Endodermal cell (in vitro differentiated cells): ENCODE measurements around the gene NFKBIE. TPM values are rescaled to one million over a fixed set of nuclear protein-coding genes. Genes with fewer than 3 reads are reported as not detected.

Experiments used
- DNase-seq: peaks from one replicate; pipeline ENCODE4 v3.0.0-alpha.2; 2017
- H3K27ac ChIP-seq: 2 replicates; pipeline ENCODE4 v1.5.1; 2013; ENCODE audit warnings: mild to moderate bottlenecking, low read depth, low read length, moderate library complexity
- H3K27me3 ChIP-seq: 2 replicates; pipeline ENCODE4 v1.6.1; 2013; ENCODE audit warnings: mild to moderate bottlenecking, low read length, moderate library complexity; ENCODE audit not compliant: insufficient read depth, control insufficient read depth, poor library complexity, severe bottlenecking
- H3K36me3 ChIP-seq: 2 replicates; pipeline ENCODE4 v1.7.0; 2013; ENCODE audit warnings: mild to moderate bottlenecking, low read length, moderate library complexity; ENCODE audit not compliant: control insufficient read depth, insufficient read depth
- H3K4me1 ChIP-seq: one replicate; pipeline ENCODE4 v1.7.0; 2013; ENCODE audit warnings: low read length; ENCODE audit not compliant: control insufficient read depth, insufficient read depth
- H3K4me3 ChIP-seq: 2 replicates; pipeline ENCODE4 v1.5.1; 2013; ENCODE audit warnings: mild to moderate bottlenecking, low read length, moderate library complexity
- H3K9ac ChIP-seq: 2 replicates; pipeline ENCODE4 v1.6.1; 2013; ENCODE audit warnings: mild to moderate bottlenecking, low read length, moderate library complexity; ENCODE audit not compliant: poor library complexity, severe bottlenecking; ENCODE audit errors: extremely low read depth
- H3K9me3 ChIP-seq: 2 replicates; pipeline ENCODE4 v1.6.1; 2013; ENCODE audit warnings: mild to moderate bottlenecking, low read length, moderate library complexity; ENCODE audit not compliant: control insufficient read depth
- H3K27ac Mint-ChIP-seq: 2 replicates; pipeline ENCODE4 v1.8.0; 2020; ENCODE audit warnings: mixed read lengths
- H3K27me3 Mint-ChIP-seq: 2 replicates; pipeline ENCODE4 v1.8.0; 2021; ENCODE audit warnings: mild to moderate bottlenecking, mixed read lengths; ENCODE audit not compliant: insufficient read depth
- H3K36me3 Mint-ChIP-seq: 2 replicates; pipeline ENCODE4 v1.8.0; 2020; ENCODE audit warnings: low read depth, mixed read lengths
- H3K4me1 Mint-ChIP-seq: 2 replicates; pipeline ENCODE4 v1.8.0; 2020; ENCODE audit warnings: mixed read lengths
- H3K4me3 Mint-ChIP-seq: 2 replicates; pipeline ENCODE4 v1.8.0; 2020; ENCODE audit warnings: mild to moderate bottlenecking, moderate library complexity, mixed read lengths
- H3K9me3 Mint-ChIP-seq: 2 replicates; pipeline ENCODE4 v1.8.0; 2020; ENCODE audit warnings: mild to moderate bottlenecking, mixed read lengths
- WGBS, 2 experiments: methylation state at CpG; one replicate each; pipeline versions ENCODE4 v1.1.5 to v1.1.7; 2013; ENCODE audit warnings: missing lambda C conversion rate in 2 of 2, mixed read lengths in 1 of 2; ENCODE audit not compliant: insufficient coverage in 1 of 2, insufficient read length in 1 of 2; 5-methylcytosine and 5-hydroxymethylcytosine counted together
- total RNA-seq, 2 donors: library from RNA; stranded (reverse); fragmentation: NEBNext Ultra II Directional in 1 of 2; extraction: Animal tissue kit (Norgen Biotek cat#: 25700) in 1 of 2; gene quantifications; 2 replicates in 1 of 2; 3 replicates in 1 of 2; pipeline ENCODE4 v1.2.1, GENCODE V29; 2021
- TF ChIP-seq, protein P1 (sequence below): fragments of 200-600 bp; sonication (generic); conservative IDR thresholded peaks from 2 replicates; pipeline ENCODE4 v1.5.0; 2021; ENCODE audit warnings: antibody characterized with exemption, mild to moderate bottlenecking

The NFKBIE gene
- total RNA-seq, 2 donors from 2014 or later: 8.3 to 11.0 TPM

DNA sequence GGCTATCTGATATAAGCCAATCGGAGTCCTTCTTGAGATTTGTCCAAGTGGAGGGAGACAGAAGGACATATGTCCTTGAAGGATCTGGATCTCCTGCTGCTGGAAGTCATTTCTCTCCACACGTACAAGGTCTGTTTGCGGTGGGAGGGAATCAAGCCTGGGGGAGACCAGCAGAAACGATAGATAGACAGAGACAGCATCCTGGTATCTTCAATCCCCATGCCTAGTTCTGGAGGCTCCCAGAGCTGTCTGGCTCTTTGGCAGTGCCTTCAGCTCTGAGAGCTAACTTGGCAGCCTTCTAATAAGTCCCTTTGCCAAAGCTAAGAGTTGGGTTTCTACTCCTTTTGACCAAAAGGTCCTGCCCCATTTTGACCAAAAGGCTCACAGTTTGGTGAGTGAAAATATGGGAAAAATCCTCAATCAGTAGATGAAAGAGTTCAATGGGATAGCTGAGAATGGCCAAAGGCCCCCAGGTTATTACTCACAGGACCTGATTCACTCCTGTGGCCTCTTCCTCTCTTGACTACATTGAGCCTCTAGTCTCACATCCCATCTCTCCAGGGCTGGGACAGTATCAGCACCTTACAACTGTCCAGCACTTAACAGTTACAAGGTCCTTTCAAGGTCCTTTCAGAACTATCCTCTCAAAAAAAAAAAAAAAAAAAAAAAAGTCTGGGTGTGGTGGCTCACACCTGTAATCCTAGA is 27.5 kb upstream of the NFKBIE start:
- Mint-ChIP-seq H3K27me3 (peaks cover 79% of the 10 kb centered on the region), H3K4me3 (no peak overlapping the region), H3K27ac (no peak overlapping the region), H3K9me3 (no peaks in the 10 kb centered on the region), H3K4me1 (peaks cover 5% of the 10 kb centered on the region), H3K36me3 (no peaks in the 10 kb centered on the region)
- Histone ChIP-seq H3K4me1 (no peaks in the 10 kb centered on the region), H3K9me3 (no peaks in the 10 kb centered on the region), H3K9ac (no peak overlapping the region), H3K27me3 (peaks cover 86% of the 10 kb centered on the region), H3K4me3 (no peak overlapping the region), H3K36me3 (no peaks in the 10 kb centered on the region), H3K27ac (no peak overlapping the region)
- WGBS, 2 experiments: 83 to 95% methylated on average over 4 of the region's 4 CpGs
- TF ChIP-seq, protein P1, sequence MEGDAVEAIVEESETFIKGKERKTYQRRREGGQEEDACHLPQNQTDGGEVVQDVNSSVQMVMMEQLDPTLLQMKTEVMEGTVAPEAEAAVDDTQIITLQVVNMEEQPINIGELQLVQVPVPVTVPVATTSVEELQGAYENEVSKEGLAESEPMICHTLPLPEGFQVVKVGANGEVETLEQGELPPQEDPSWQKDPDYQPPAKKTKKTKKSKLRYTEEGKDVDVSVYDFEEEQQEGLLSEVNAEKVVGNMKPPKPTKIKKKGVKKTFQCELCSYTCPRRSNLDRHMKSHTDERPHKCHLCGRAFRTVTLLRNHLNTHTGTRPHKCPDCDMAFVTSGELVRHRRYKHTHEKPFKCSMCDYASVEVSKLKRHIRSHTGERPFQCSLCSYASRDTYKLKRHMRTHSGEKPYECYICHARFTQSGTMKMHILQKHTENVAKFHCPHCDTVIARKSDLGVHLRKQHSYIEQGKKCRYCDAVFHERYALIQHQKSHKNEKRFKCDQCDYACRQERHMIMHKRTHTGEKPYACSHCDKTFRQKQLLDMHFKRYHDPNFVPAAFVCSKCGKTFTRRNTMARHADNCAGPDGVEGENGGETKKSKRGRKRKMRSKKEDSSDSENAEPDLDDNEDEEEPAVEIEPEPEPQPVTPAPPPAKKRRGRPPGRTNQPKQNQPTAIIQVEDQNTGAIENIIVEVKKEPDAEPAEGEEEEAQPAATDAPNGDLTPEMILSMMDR: no peak
- no peak for DNase-seq

DNA sequence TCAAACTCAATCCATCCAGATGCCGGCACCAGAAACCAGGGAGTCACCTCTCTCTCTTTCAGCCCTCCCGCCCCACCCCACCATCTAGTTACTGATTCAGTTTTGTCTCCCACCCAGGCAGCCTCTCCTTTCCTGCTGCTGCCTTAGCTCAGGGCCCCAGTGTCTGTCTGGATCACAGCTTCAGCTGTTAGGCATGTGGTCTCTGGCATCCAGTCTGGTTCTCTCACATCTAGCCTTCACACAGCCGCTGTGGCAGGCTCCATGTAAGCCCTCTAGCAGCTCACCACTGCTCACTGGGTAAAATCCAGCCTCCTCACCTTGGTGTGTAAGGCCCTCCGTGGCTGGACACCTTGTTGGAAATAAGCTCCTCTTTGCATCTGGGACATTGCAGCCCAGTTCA is 26.5 kb upstream of the NFKBIE start:
- H3K27me3 Mint-ChIP-seq: peaks cover 83% of the 10 kb centered on the region
- H3K27me3 ChIP-seq: peaks cover 88% of the 10 kb centered on the region
- no peak overlapping the region for H3K27ac ChIP-seq
- no peaks in the 10 kb centered on the region for H3K9me3 ChIP-seq
- no peaks in the 10 kb centered on the region for H3K9me3 Mint-ChIP-seq
- H3K27ac Mint-ChIP-seq: no peak overlapping the region
- 79 to 87% methylated on average over 4 of the region's 4 CpGs for WGBS, 2 experiments
- H3K4me3 ChIP-seq: no peak overlapping the region
- no peaks in the 10 kb centered on the region for H3K36me3 Mint-ChIP-seq
- peaks cover 1% of the 10 kb centered on the region for H3K4me1 Mint-ChIP-seq
- no peak overlapping the region for H3K9ac ChIP-seq
- DNase-seq: no peak
- no peaks in the 10 kb centered on the region for H3K36me3 ChIP-seq
- H3K4me1 ChIP-seq: no peaks in the 10 kb centered on the region
- H3K4me3 Mint-ChIP-seq: no peak overlapping the region
- TF ChIP-seq, protein P1: no peak

DNA sequence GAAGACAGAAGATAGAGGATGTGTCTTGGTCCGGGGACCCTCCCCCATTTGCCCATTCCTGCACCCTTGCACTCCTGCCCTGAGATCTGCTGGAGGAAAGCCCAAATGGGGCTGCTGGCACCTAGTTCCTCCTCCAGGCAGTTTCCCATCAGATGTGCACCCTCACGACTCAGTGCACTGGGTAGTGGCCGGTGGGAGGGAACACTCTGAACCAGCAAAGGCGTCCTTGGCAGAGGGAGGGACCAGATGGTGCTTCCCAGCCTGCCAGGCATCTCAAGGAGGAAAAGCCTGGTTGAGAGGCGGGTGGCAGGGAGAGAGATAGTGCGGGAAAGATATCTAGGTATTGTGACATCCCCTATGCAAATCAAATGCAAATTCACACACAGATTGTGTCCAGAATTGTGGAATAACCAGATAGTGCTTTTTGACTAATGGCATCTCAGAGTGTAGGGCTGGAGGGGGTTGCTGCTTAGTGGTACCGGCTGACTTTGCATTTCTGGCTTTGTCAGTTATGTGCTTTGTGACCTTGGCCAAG is 24.4 kb upstream of the NFKBIE start:
- Histone ChIP-seq H3K4me3 (no peak overlapping the region), H3K27me3 (peaks cover 87% of the 10 kb centered on the region), H3K27ac (no peak overlapping the region), H3K36me3 (no peaks in the 10 kb centered on the region), H3K9ac (no peak overlapping the region), H3K4me1 (no peaks in the 10 kb centered on the region), H3K9me3 (no peaks in the 10 kb centered on the region)
- 63 to 70% methylated on average over 3 to 7 of the region's 7 CpGs for WGBS, 2 experiments
- no peak for DNase-seq
- no peaks in the 10 kb centered on the region for H3K36me3 Mint-ChIP-seq
- peaks cover 84% of the 10 kb centered on the region for H3K27me3 Mint-ChIP-seq
- no peak overlapping the region for H3K4me3 Mint-ChIP-seq
- H3K27ac Mint-ChIP-seq: no peak overlapping the region
- H3K4me1 Mint-ChIP-seq: no peaks in the 10 kb centered on the region
- TF ChIP-seq, protein P1: no peak
- no peaks in the 10 kb centered on the region for H3K9me3 Mint-ChIP-seq
